ENCODE measurements around the gene ADGRG6.
"Not testable (repeated sequence)": the region's sequence is repeated elsewhere in the genome, so short reads cannot be mapped to it uniquely, and the experiment has no call there.

The ADGRG6 gene

DNA sequence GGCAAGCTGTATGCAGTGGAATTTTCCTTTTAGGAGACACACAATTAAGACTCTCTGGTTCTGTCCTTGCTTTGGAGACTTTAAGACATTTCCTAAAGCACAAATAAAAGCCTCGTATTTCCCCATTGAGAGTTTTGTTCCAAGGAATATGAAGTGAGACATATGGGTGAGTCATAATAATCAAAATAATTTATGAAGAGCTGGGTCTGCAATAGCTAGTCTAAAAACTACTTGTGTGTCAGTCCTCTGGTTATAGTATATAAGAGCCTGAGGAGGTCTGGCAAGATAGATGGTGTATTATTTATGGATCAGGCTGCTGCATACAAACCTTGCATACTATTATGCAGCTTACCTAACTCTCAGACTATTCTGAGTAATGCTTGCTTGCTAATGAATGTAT, 142.6 kb downstream of the ADGRG6 start:
- DNase-seq (ENCODE audit: low read depth in 2 of 2): no peak

DNA sequence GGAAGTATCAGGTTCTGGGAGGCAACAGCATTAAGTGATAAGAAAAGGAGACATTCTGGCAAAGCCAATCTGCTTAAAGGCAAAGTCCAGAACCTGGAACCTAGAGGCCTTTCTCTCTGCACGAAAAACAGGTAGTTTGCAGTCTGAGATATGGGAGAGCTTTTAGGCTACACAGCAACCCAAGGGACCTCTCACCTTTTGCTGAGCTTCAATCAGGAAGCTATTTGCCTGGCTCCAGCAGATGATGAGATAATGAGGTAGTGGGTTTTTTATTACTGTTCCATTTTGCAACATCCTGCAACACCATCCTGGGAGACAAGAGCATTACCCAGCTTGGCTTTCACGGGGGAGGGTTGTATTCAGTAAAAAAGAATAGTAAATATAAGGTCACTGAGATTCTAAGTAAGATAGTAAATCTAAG, 143.1 kb downstream of the ADGRG6 start:
- DNase-seq (ENCODE audit: low read depth in 2 of 2): no peak

DNA sequence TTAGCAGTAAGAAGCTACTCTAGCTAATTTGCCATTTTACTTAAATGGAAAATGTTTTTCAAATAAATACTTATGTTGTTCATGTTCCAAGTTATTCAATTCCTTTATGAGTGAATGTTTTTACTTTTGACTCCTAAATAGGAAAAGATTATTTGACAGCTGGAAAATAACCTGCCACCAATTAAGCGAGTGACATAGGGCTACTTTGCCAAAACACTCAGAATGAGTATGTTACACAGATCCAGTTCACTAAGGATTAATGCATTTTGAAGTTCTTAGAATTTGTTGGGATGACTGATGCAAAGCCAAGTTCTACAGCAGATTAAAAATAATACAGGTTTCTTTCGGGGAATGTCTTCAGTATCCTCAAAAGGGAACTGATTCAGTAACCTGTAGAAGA, 144.4 kb downstream of the ADGRG6 start:
- DNase-seq (ENCODE audit: low read depth in 2 of 2): no peak

DNA sequence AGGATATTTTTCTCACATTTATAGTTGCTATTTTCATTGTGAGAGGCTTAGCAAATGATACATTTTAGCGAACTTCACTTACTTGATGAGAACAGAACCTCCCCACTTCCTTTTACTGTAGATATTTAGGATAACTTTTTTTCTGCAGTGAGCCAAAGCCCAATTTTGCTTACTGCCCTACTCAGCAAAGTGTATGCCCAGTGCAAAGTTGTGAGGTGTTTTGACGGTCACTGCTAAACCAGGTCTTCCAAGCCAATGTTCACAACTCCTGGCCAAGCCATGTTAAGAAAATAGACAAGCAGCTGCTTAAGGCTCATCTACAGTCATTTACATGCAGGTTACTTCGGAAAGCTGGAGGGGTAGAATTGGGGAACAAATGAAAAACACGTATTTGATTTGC, 144.8 kb downstream of the ADGRG6 start:
- no peak for DNase-seq (ENCODE audit: low read depth in 2 of 2)

DNA sequence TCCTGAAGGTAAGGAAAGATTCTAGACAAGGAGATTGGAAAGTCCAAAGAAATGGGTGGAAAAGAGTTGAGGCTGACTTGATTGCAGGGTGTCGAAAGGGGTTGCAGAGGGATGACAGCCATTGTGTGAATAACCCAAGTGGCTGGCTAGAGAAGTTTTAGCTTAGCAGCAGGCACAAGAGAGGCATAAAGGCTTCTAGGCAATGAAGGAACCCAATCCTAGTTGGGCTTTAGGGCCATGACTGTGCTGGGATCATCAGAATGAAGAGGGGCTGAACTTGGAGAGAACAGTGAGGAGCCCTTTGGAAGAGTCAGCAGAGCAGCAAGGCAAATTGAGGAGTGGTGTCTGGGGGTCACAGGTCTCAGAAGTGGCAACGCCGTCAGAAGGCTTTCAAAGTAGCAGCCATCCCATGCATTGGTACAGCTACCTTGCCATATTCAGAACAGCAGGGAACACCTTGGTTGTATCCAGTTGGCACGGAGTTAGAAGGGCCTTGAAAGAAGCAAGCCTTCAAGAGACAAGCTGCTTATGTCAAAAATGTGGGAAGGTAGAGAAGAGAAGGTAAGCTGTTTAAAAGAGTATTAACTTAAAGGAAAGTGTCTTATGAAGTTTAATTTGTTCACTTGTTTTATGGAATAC, 146.4 kb downstream of the ADGRG6 start:
- no peak for DNase-seq (ENCODE audit: low read depth in 2 of 2)

DNA sequence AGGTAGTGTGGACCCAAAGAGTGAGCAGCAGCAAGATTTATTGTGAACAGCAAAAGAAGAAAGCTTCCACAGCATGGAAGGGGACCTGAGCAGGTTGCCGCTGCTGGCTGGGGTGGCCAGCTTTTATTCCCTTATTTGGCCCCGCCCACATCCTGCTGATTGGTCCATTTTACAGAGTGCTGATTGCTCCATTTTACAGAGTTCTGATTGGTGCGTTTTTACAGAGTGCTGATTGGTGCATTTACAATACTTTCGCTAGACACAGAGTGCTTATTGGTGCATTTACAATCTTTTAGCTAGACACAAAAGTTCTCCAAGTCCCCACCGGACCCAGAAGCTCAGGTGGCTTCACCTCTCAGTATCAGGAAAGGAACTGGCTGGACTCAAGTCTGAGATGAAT, 149.0 kb downstream of the ADGRG6 start:
- not testable (repeated sequence) for DNase-seq (ENCODE audit: low read depth in 2 of 2)

DNA sequence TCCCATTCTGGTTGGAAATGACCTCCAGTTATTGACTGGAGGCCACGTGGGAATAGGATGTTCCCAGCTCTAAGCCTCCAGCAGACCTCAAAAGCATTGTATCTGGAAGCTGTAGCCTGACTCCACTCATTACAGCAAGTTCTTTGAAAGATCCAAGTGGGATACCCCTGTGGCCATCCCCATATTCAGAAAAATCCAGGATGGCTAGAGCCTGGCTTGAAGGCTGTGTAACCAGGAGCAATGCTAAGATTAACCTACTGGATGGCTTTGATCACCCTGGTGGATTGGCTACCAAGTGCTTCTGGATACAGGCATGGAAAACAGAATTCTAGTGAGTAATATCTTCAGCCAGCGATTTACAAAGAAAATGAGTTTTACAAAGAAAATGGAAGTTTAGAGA, 151.2 kb downstream of the ADGRG6 start:
- DNase-seq (ENCODE audit: low read depth in 2 of 2): no peak

DNA sequence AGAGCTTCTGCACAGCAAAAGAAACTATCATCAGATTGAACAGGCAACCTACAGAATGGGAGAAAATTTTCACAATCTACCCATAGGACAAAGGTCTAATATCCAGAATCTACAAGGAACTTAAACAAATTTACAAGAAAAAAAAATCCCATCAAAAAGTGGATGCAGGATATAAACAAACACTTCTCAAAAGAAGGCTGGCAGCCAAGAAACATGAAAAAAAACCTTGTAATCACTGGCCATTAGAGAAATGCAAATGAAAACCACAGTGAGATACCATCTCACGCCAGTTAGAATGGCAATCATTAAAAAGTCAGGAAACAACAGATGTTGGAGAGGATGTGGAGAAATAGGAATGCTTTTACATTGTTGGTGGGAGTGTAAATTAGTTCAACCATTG, 152.4 kb downstream of the ADGRG6 start:
- not testable (repeated sequence) for DNase-seq (ENCODE audit: low read depth in 2 of 2)

DNA sequence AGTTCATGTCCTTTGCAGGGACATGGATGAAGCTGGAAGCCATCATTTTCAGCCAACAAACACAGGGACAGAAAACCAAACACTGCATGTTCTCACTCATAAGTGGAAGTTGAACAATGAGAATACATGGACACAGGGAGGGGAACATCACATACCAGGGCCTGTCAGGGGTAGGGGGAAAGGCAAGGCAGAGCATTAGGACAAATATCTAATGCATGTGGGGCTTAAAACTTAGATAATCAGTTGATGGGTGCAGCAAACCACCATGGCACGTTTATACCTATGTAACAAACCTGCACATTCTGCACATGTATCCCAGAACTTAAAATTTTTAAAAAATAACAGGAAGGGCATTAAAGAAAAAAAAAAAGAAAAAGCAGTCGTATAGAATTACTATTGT, 153.0 kb downstream of the ADGRG6 start:
- not testable (repeated sequence) for DNase-seq (ENCODE audit: low read depth in 2 of 2)

DNA sequence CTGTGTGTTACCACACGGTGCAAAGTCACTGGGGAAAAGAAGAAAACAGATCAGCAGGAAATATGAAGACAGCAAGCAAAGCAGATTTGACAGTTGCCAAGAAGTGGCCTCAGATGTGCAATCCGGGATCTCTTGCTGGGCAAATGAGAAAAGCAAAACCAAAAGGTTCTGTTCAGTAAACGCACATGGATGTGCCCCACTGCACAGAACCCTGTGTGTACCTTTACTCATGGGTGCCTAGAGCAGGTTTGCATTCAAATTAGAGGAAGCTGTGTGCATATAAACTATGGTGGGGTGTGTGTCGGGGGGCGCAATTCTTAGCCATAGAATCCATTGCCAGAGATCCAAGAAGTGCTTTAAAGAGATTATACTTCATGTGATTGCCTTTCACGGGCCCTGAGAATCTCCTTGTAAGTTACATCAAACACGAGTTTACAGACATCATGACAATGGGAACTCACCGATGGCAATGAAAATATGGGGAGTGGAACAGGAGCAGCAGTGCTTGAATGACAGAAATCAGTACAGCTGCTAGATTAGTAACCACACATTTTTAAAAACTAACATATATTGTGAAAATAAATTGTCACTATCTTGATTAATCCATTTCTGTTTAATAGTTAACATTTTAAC, 154.3 kb downstream of the ADGRG6 start:
- DNase-seq (ENCODE audit: low read depth in 2 of 2): no peak

DNA sequence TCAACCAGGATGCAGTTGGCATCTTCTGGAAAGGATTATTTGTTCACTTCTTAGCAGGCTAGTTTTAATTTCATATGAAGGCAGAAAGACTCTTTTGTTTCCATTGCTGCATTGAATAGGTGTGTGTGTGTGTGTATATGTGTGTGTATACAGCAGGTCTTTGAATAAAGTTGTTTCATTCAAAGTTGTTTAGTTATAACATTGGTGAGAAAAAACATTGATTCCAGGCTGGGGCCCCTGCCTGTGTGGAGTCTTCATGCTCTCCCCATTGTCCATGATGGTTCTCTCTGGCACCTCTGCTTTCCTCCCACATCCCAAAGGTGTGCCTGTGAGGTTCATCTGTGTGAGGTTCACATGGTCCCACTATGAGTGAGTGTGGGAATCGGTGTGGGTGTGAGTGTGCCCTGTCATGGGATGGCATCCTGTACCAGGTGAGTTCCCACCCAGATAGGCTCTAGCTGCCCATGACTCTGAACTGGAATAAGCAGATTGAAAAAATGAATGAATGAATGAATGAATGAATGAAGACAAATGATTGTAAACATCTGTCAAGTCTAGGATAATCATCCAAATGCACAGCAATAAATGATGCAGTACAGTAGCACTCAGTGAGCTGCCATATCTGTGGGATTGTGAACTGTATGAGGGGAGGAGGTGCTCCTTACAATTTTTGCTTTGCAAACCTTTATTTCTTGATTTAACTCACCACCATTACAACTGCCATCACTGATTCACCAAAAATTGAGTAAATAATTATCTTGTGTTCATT, 156.0 kb downstream of the ADGRG6 start:
- no peak for DNase-seq (ENCODE audit: low read depth in 2 of 2)

DNA sequence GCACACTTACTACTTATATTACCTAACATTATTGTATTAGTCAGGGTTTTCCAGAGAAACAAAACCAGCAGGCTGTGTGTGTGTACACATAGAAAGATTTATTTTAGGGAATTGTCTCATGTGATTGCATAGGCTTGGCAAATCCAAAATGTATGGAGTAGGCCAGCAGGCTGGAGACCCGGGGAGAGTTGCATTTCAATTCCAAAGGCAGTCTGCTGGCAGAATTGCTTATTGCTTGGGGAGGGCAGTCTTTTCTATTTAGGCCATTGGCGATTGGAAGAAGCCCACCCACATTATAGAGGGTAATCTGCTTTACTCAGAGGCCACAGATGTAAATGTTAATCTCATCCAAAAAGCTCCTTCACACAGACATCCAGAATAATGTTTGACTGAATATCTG, 157.0 kb downstream of the ADGRG6 start:
- no peak for DNase-seq (ENCODE audit: low read depth in 2 of 2)

DNA sequence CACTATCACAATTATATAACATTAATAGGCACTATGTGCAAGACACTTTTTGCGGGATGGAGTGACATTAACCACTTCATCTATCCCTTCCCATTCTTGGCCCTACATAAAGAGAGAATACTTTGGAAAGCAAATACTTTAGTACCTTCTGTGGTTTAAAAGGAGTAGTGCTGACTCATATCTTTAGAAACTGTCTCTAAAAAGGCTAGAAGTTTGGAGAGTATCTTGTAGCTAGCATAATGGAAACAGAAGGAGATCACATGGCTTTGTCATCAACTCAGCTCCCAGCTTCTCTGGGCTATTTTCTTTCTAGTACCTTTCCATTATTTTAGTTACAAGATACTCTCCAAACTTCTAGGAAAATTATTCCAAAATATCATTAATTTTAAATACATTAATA, 157.5 kb downstream of the ADGRG6 start:
- DNase-seq (ENCODE audit: low read depth in 2 of 2): no peak

DNA sequence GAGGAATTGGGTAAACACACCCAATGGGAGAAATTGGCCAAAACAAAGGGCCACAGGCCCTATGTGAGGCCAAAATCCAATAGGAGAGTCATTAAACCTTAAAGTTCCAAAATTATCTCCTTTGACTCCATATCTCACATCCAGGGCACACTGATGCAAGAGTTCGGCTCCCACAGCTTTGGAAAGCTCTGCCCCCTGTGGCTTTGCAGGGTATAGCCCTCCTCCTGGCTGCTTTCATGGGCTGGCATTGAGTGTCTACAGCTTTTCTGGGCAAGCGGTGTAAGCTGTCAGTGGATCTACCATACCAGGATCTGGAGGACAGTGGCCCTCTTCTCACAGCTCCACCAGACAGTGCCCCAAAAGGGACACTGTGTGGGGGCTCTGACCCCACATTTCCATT, 160.5 kb downstream of the ADGRG6 start:
- no peak for DNase-seq (ENCODE audit: low read depth in 2 of 2)

DNA sequence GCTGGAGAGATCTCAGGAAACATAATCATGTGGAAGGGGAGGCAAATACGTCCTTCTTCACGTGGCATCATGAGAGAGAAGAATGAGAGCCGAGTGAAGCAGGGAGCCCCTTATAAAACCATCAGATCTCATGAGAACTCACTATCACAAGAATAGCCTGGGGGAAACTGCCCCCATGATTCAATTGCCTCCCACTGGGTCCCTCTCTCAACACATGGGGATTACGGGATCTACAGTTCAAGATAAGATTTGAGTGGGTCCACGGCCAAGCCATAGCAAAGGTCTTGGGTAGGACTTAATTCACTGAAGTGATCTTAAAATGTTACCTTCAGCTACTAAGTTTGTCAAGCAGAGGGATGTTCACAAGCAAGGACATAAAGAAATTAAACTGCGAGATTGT, 162.2 kb downstream of the ADGRG6 start:
- DNase-seq (ENCODE audit: low read depth in 2 of 2): no peak

DNA sequence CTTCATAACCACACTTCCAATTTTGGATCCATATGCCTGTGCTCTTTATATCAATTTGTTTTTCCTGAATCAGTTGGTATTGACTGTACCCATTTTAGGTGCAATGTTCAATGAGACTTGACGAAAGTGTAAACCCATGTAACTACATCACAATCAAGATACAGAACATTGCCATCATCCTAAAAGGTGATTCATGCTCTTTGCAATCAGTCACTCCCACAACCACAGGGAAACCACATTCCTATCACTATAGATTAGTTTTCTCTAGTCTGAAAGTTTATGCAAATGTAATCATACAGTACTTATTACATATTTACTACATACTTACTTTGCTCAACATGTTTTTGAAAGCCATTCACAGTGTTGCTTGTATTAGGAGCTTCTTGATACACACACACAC, 167.4 kb downstream of the ADGRG6 start:
- DNase-seq (ENCODE audit: low read depth in 2 of 2): no peak

DNA sequence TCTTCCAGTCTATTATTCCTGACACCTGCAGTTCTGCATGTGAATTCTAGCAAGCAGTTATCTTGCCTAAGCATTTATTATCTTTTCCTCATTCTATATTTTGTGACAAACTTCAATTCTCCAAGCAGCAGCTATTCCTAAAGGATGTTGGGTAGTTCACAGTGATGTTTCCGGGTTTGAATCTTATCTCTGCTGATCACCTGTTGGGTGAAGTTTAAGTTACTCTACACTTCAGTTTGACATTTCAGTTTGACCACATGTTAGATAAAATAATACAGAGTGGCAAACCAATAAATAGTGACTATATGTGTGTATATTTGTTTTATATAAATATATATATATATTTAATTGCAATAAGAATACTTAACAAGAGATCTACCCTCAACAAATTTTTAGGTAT, 168.6 kb downstream of the ADGRG6 start:
- DNase-seq (ENCODE audit: low read depth in 2 of 2): no peak

DNA sequence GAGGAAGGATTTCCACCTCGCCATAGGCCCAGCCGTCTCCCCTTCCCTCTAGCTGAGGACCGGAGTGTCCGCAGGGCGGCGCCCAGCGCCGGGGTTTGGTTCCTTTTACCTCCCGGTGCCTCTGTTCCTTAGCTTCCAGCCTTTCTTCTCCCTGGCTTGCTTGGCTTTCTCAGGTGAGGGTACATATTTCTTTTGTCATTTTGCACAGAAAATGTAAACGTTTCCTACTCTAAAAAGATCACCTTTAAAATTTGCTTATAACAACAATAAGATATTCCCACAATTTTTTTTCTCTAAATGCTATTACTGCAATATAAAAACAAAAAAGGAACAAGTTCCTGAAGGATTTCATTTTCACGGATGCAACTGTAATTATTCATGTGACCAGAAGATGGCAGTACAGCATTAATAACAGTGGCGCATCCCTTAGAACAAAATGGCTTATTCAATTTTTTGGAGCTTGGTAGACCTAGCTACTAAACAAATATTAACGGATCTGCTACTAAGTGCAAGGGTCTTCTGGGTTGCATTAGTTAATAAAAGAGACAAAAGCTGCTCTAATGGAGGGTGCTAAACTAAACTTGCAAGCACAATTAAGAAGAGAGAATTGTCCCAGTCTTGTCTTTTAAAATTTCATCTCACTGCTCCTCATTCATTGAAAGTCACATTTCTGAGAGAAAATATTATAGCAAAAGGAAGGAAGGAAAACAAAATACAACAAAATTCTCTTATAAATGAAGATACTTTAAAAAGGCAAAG, 172.9 kb downstream of the ADGRG6 start:
- no peak for DNase-seq (ENCODE audit: low read depth in 2 of 2)

DNA sequence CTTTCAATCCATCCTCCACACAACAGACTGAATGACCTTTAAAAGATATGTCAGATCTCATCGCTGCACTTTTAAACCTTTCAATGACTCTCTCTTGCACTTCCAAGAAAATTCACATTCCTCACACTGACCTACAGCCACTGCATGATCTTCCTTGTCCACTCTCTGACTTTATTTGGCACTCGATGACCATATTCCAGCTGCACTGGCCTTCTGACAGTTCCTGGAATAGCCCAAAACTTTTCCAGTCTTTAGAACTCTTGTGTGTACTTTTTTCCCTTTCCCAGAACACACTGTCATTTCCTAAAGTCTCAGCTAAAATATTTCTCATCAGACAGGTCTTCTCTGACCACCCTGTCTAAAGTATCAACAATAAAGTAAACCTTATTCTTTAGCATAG, 174.6 kb downstream of the ADGRG6 start:
- no peak for DNase-seq (ENCODE audit: low read depth in 2 of 2)

DNA sequence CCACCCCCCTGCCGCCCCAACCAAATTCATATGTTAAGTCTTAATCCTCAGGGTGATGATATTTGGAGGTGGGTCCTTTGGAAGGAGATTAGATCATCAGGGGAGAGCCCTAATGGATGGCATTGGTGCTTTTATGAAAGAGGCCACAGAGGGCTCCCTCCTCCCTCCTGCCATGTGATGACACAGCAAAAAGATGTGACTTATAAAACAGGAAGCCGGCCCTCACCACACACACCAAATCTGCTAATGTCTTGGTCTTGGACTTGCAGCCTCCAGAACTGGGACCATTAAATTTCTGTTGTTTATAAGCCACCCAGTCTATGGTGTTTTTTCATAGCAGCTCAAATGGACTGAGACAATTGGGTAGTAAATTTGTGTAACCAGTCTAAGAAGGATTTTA, 176.3 kb downstream of the ADGRG6 start:
- DNase-seq (ENCODE audit: low read depth in 2 of 2): no peak

DNA sequence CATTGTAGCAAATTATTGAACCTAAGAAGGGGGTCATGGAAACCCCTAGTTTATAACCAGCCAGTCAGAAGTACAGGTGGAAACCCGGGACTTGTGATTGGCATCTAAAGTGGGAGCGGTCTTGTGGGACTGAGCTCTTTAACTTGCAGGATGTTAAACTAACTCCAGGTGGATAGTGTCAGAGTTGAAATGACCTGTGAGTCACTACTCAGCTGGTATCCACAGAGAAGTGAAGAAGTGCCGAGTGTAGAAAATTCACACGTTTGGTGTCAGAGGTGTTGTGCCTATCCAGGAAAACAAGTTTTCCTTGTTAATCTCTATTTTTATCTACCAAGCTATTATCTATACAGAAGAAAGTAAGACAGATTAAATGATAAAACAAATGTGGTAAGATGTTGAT, 179.7 kb downstream of the ADGRG6 start:
- DNase-seq (ENCODE audit: low read depth in 2 of 2): no peak

DNA sequence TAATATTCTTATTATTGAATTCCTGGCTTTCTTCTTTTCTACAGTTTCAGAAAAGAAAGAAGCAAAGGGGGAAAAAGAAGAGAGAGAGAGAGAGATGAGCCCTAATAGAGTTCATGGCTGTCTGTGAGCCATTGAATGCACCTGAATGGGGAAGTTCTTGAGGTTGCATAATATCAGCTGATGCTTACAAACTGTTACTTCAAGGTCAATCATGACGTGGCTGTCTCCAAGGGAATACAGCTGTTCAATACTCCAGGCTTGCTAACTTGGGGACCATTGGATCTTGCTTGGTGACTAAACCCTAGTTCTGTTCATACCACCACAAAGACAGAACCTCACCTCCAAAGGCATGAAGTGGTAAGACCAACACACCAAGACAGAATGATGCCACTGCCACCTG, 180.4 kb downstream of the ADGRG6 start:
- DNase-seq (ENCODE audit: low read depth in 2 of 2): no peak

DNA sequence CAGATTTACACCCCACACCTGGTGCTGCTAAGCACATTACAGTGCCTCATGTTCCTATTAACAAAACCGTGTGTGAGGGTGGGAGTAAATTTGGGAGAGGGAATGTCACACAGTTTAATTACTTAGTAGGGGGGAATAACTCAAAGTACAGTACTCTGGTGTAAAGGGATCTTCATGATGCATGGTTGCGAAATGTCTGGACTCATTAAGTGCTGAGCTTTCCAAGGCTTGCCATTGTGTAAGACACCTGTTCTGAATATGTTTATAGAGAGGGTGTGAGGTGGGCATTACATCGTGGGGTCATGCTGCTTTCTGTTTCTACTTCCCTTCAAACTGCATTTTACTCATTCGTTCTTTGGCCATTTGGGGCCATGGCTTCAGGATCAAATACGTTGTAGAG, 181.2 kb downstream of the ADGRG6 start:
- DNase-seq (ENCODE audit: low read depth in 2 of 2): no peak
